ENCODE data around the gene EIF4G2. TPM values are rescaled to one million over a fixed set of nuclear protein-coding genes. Genes with fewer than 3 reads are reported as not detected.

EIF4G2 gene
- polyA plus RNA-seq, 1 donor from 2014 or later = 1,004 TPM

DNA sequence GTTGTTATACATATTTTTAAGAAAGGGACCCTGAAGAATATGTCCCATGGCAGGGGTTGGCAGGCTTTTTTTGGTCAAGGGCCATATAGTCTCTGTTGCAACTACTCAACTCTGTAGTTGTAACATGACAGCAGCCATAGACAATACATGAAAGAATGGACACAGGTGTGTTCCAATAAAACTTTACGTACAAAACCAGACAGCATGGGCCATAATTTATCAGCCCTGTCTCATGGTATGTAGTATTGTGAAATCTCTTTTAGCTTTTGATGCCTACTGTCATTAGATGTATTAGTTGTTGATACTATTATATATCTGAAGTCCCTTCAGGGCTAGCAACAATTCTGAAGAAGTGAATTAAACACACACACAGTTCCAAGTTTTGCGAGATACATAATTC is 46.6 kb upstream of the EIF4G2 start:
- Histone ChIP-seq H3K9me3 (ENCODE audit: low read length) (no peaks in the 10 kb centered on the region), H3K79me2 (replicated peaks; ENCODE audit: insufficient read depth, low read length) (peaks cover 53% of the 10 kb centered on the region), H3K27ac (ENCODE audit: low read length) (no peak overlapping the region), H3K4me2 (ENCODE audit: low read length) (peak overlapping the region; percentile 97), H3K9ac (ENCODE audit: low read length) (no peak overlapping the region), H3K4me3 (ENCODE audit: low read length) (peak overlapping the region; percentile 89), H3K36me3 (ENCODE audit: insufficient read depth, low read length) (peaks cover 29% of the 10 kb centered on the region), H2AFZ (ENCODE audit: low read depth, low read length) (no peak overlapping the region), H3F3A (ENCODE audit: insufficient read depth, low read length, poor library complexity, severe bottlenecking) (peaks cover 12% of the 10 kb centered on the region), H3K9me2 (ENCODE audit: insufficient read depth, low read length) (no peaks in the 10 kb centered on the region), H4K20me1 (ENCODE audit: insufficient read depth) (no peaks in the 10 kb centered on the region), H3K27me3 (ENCODE audit: insufficient read depth, low read depth, low read length) (no peaks in the 10 kb centered on the region)
- no peak for TF ChIP-seq EP300 (conservative IDR thresholded peaks at IDR 0.05; ENCODE audit: poor library complexity, severe bottlenecking)
- TF ChIP-seq SMC3 (conservative IDR thresholded peaks at IDR 0.05; ENCODE audit: poor library complexity) = no peak
- TF ChIP-seq EZH2 (IDR thresholded peaks at IDR 0.05; ENCODE audit: borderline replicate concordance, insufficient read depth, low read length, poor library complexity, severe bottlenecking) = no peak
- TF ChIP-seq, protein P1, sequence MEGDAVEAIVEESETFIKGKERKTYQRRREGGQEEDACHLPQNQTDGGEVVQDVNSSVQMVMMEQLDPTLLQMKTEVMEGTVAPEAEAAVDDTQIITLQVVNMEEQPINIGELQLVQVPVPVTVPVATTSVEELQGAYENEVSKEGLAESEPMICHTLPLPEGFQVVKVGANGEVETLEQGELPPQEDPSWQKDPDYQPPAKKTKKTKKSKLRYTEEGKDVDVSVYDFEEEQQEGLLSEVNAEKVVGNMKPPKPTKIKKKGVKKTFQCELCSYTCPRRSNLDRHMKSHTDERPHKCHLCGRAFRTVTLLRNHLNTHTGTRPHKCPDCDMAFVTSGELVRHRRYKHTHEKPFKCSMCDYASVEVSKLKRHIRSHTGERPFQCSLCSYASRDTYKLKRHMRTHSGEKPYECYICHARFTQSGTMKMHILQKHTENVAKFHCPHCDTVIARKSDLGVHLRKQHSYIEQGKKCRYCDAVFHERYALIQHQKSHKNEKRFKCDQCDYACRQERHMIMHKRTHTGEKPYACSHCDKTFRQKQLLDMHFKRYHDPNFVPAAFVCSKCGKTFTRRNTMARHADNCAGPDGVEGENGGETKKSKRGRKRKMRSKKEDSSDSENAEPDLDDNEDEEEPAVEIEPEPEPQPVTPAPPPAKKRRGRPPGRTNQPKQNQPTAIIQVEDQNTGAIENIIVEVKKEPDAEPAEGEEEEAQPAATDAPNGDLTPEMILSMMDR (IDR thresholded peaks at IDR 0.05; ENCODE audit: poor library complexity, severe bottlenecking) = no peak
- TF ChIP-seq, protein P2, sequence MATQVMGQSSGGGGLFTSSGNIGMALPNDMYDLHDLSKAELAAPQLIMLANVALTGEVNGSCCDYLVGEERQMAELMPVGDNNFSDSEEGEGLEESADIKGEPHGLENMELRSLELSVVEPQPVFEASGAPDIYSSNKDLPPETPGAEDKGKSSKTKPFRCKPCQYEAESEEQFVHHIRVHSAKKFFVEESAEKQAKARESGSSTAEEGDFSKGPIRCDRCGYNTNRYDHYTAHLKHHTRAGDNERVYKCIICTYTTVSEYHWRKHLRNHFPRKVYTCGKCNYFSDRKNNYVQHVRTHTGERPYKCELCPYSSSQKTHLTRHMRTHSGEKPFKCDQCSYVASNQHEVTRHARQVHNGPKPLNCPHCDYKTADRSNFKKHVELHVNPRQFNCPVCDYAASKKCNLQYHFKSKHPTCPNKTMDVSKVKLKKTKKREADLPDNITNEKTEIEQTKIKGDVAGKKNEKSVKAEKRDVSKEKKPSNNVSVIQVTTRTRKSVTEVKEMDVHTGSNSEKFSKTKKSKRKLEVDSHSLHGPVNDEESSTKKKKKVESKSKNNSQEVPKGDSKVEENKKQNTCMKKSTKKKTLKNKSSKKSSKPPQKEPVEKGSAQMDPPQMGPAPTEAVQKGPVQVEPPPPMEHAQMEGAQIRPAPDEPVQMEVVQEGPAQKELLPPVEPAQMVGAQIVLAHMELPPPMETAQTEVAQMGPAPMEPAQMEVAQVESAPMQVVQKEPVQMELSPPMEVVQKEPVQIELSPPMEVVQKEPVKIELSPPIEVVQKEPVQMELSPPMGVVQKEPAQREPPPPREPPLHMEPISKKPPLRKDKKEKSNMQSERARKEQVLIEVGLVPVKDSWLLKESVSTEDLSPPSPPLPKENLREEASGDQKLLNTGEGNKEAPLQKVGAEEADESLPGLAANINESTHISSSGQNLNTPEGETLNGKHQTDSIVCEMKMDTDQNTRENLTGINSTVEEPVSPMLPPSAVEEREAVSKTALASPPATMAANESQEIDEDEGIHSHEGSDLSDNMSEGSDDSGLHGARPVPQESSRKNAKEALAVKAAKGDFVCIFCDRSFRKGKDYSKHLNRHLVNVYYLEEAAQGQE (IDR thresholded peaks at IDR 0.05; ENCODE audit: borderline replicate concordance) = no peak
- TF ChIP-seq MXI1 (conservative IDR thresholded peaks at IDR 0.05; ENCODE audit: poor library complexity, severe bottlenecking) = no peak
- TF ChIP-seq TAF1 (IDR thresholded peaks at IDR 0.05; ENCODE audit: low read depth) = no peak
- no peak for TF ChIP-seq RAD21 (conservative IDR thresholded peaks at IDR 0.05)
- TF ChIP-seq POLR2AphosphoS5 (IDR thresholded peaks at IDR 0.05) = no peak

- H3K9me2 ChIP-seq (ENCODE audit: insufficient read depth, low read length) = no peaks in the 10 kb centered on the region
- TF ChIP-seq TAF1 (IDR thresholded peaks at IDR 0.05; ENCODE audit: low read depth) (no peak), RAD21 (conservative IDR thresholded peaks at IDR 0.05) (no peak), SMC3 (conservative IDR thresholded peaks at IDR 0.05; ENCODE audit: poor library complexity) (no peak), MXI1 (conservative IDR thresholded peaks at IDR 0.05; ENCODE audit: poor library complexity, severe bottlenecking) (no peak), EZH2 (IDR thresholded peaks at IDR 0.05; ENCODE audit: borderline replicate concordance, insufficient read depth, low read length, poor library complexity, severe bottlenecking) (no peak), POLR2AphosphoS5 (IDR thresholded peaks at IDR 0.05) (no peak), EP300 (conservative IDR thresholded peaks at IDR 0.05; ENCODE audit: poor library complexity, severe bottlenecking) (no peak)
- TF ChIP-seq, protein P2 (IDR thresholded peaks at IDR 0.05; ENCODE audit: borderline replicate concordance) = no peak
- TF ChIP-seq, protein P1 (IDR thresholded peaks at IDR 0.05; ENCODE audit: poor library complexity, severe bottlenecking) = no peak
- H3K79me2 ChIP-seq (replicated peaks; ENCODE audit: insufficient read depth, low read length) = peaks cover 8% of the 10 kb centered on the region
- no peak overlapping the region for H3K27ac ChIP-seq (ENCODE audit: low read length)
- no peak overlapping the region for H3K4me2 ChIP-seq (ENCODE audit: low read length)
- peaks cover 14% of the 10 kb centered on the region for H3K36me3 ChIP-seq (ENCODE audit: insufficient read depth, low read length)
- no peak overlapping the region for H2AFZ ChIP-seq (ENCODE audit: low read depth, low read length)
- no peak overlapping the region for H3K4me3 ChIP-seq (ENCODE audit: low read length)
- H3K27me3 ChIP-seq (ENCODE audit: insufficient read depth, low read depth, low read length) = no peaks in the 10 kb centered on the region
- no peaks in the 10 kb centered on the region for H3K9me3 ChIP-seq (ENCODE audit: low read length)
- no peak overlapping the region for H3K9ac ChIP-seq (ENCODE audit: low read length)
- H4K20me1 ChIP-seq (ENCODE audit: insufficient read depth) = no peaks in the 10 kb centered on the region
- H3F3A ChIP-seq (ENCODE audit: insufficient read depth, low read length, poor library complexity, severe bottlenecking) = no peaks in the 10 kb centered on the region
Measured at GRCh38 chr11:10847960-10848860, 39.5 kb upstream of the EIF4G2 start.
